ENCODE results near the gene ZNF789.

DNA sequence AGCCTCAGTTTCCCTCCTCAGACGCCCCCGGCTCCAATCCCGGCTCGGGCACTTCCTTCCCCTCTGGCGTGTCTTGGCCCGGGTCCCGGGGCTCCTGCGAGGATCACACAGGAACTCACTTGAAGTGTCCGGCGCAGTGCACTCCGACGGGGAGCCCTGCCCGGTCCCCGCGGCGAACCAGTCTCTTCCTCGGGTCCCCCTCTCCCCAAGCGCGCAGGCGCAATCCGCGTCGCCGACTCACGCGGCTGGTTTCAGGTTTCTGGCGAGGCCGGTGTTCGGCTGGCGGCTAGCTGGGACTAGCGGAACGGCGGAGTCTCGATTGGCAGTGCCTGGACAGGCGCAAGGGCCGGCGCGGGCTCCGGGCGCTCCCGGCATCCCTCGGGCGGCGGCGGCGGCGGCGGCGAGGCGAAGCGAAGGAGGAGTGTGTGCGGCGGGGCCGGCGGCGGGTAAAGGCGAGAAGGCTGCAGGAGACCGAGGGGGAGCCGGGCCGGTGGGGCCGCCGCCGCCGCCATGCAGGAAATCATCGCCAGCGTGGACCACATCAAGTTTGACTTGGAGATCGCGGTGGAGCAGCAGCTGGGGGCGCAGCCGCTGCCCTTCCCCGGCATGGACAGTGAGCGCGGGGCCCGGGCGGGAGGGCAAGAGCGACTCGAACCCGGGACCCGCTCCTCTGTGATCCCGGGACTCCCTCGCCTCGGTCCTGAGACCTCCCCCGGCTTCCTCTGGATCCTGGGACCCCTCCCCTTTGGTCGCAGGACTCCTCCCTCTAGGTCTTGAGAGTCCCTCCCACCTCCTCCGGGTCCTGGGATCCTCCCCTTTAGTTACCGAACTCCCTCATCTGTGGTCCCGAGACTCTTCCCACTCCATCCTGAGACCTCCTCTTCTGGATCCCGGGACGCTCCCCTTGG lies 33.9 kb upstream of the ZNF789 start, which contains the start of the genes CPSF4 and PTCD1:
- TF ChIP-seq, protein P1, sequence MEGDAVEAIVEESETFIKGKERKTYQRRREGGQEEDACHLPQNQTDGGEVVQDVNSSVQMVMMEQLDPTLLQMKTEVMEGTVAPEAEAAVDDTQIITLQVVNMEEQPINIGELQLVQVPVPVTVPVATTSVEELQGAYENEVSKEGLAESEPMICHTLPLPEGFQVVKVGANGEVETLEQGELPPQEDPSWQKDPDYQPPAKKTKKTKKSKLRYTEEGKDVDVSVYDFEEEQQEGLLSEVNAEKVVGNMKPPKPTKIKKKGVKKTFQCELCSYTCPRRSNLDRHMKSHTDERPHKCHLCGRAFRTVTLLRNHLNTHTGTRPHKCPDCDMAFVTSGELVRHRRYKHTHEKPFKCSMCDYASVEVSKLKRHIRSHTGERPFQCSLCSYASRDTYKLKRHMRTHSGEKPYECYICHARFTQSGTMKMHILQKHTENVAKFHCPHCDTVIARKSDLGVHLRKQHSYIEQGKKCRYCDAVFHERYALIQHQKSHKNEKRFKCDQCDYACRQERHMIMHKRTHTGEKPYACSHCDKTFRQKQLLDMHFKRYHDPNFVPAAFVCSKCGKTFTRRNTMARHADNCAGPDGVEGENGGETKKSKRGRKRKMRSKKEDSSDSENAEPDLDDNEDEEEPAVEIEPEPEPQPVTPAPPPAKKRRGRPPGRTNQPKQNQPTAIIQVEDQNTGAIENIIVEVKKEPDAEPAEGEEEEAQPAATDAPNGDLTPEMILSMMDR (conservative IDR thresholded peaks at IDR 0.05; ENCODE audit: low read depth, low read length), result no peak
- TF ChIP-seq RFX5 (IDR thresholded peaks at IDR 0.05; ENCODE audit: low read depth, low read length) (no peak), POLR2A (IDR thresholded peaks at IDR 0.05; ENCODE audit: low read depth, low read length) (peak; percentile 41; the same call in 1 of the 2 replicates), CHD1 (IDR thresholded peaks at IDR 0.05; ENCODE audit: low read depth, low read length) (no peak), MAFK (IDR thresholded peaks at IDR 0.05; ENCODE audit: low read depth, low read length) (no peak), NFE2L2 (IDR thresholded peaks at IDR 0.05; ENCODE audit: low read depth, low read length) (no peak), MXI1 (IDR thresholded peaks at IDR 0.05; ENCODE audit: borderline replicate concordance, low read depth, low read length) (peak; percentile 67; the same call in 1 of the 2 replicates), BHLHE40 (IDR thresholded peaks at IDR 0.05; ENCODE audit: low read depth, low read length) (peak; percentile 90), CEBPB (IDR thresholded peaks at IDR 0.05; ENCODE audit: low read depth, low read length) (no peak)
- TF ChIP-seq, protein P2, sequence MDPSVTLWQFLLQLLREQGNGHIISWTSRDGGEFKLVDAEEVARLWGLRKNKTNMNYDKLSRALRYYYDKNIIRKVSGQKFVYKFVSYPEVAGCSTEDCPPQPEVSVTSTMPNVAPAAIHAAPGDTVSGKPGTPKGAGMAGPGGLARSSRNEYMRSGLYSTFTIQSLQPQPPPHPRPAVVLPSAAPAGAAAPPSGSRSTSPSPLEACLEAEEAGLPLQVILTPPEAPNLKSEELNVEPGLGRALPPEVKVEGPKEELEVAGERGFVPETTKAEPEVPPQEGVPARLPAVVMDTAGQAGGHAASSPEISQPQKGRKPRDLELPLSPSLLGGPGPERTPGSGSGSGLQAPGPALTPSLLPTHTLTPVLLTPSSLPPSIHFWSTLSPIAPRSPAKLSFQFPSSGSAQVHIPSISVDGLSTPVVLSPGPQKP (IDR thresholded peaks at IDR 0.05; ENCODE audit: borderline replicate concordance, low read depth, low read length), result no peak
